Fibroblast of skin of right biceps (primary cell): Measurements from ENCODE around the gene COL20A1.
"Not testable (repeated sequence)": the region's sequence is repeated elsewhere in the genome, so short reads cannot be mapped to it uniquely, and the experiment has no call there.

Experiments
- DNase-seq: peaks from one replicate; pipeline ENCODE4 v3.0.0-alpha.2; 2013

The COL20A1 gene

GRCh38 chr20:63335711-63336110 is 42.7 kb downstream of the COL20A1 start:
- DNase-seq: no peak

- no peak for DNase-seq
Observed at GRCh38 chr20:63336232-63336752, 43.3 kb downstream of the COL20A1 start.

- no peak for DNase-seq
Observed at GRCh38 chr20:63337786-63338420, 44.9 kb downstream of the COL20A1 start.

- not testable (repeated sequence) for DNase-seq
Observed at GRCh38 chr20:63339154-63340094, 46.4 kb downstream of the COL20A1 start.

GRCh38 chr20:63340158-63340688 is 47.2 kb downstream of the COL20A1 start:
- DNase-seq: not testable (repeated sequence)

GRCh38 chr20:63342561-63343459 is 49.8 kb downstream of the COL20A1 start:
- no peak for DNase-seq

GRCh38 chr20:63343460-63344445 is 50.8 kb downstream of the COL20A1 start:
- no peak for DNase-seq

GRCh38 chr20:63344616-63345327 is 51.8 kb downstream of the COL20A1 start:
- DNase-seq: no peak

- no peak for DNase-seq
Observed at GRCh38 chr20:63345328-63346100, 52.5 kb downstream of the COL20A1 start.

- DNase-seq: no peak
Observed at GRCh38 chr20:63346131-63347080, 53.4 kb downstream of the COL20A1 start.

GRCh38 chr20:63347081-63347741 is 54.2 kb downstream of the COL20A1 start:
- DNase-seq: no peak

- DNase-seq: no peak
Observed at GRCh38 chr20:63347950-63348827, 55.2 kb downstream of the COL20A1 start.

- no peak for DNase-seq
Observed at GRCh38 chr20:63348828-63349515, 56.0 kb downstream of the COL20A1 start.

- no peak for DNase-seq
Observed at GRCh38 chr20:63349516-63349895, 56.5 kb downstream of the COL20A1 start.

- DNase-seq: no peak
Observed at GRCh38 chr20:63350196-63350595, 57.2 kb downstream of the COL20A1 start.

GRCh38 chr20:63350597-63351325 is 57.8 kb downstream of the COL20A1 start:
- no peak for DNase-seq
